T-cell (primary cell): ENCODE data around the gene LTB4R. TPM values are rescaled to one million over a fixed set of nuclear protein-coding genes. Genes with fewer than 3 reads are reported as not detected.
A peak's percentile ranks its signal among the peaks of the same experiment; 100 is the strongest.

Experiments
- ATAC-seq, 4 experiments: fragments of 200-7000 bp in 3 of 4; fragments of 150-1000 bp in 1 of 4; cut with Tn5 transposase; replicated peaks in 1 of 4; 1 replicate in 3 of 4; 2 replicates in 1 of 4; pipeline ENCODE4 v1.10.0; 2021; ENCODE audit warnings: moderate library complexity in 3 of 4, mild to moderate bottlenecking in 2 of 4, moderate number of reproducible peaks in 1 of 4
- CTCF ChIA-PET, 2 donors: fragments of 300-600 bp; sonication (Branson Sonifier 250); formaldehyde crosslinking; loops; one replicate each; lab custom pipeline; 2022; ENCODE audit warnings: antibody characterized with exemption in 2 of 2; lab: Charles Lee
- POLR2A ChIA-PET, 2 donors: fragments of 300-600 bp; sonication (Branson Sonifier 250); formaldehyde crosslinking; loops; one replicate each; lab custom pipeline; 2022; ENCODE audit warnings: antibody characterized with exemption in 2 of 2; lab: Charles Lee
- DNase-seq, 35 experiments: peaks; one replicate each; pipeline versions ENCODE4 v3.0.0 to v3.0.0-alpha.2; 2013 to 2023
- H3K27ac ChIP-seq: one replicate; pipeline ENCODE4 v1.5.1; 2013; ENCODE audit warnings: low read length
- H3K27me3 ChIP-seq, 2 experiments: replicated peaks in 1 of 2; 1 replicate in 1 of 2; 2 replicates in 1 of 2; pipeline versions ENCODE4 v1.6.1 to v1.7.0; 2013; ENCODE audit warnings: low read length in 1 of 2, mixed read lengths in 1 of 2; ENCODE audit not compliant: control insufficient read depth in 2 of 2, insufficient read depth in 2 of 2; ENCODE audit errors: extremely low read depth in 1 of 2
- H3K36me3 ChIP-seq, 2 donors: 1 replicate in 1 of 2; 2 replicates in 1 of 2; pipeline versions ENCODE4 v1.6.1 to v1.7.0; 2013; ENCODE audit warnings: low read length in 1 of 2; ENCODE audit not compliant: control insufficient read depth in 2 of 2, insufficient read depth in 1 of 2; ENCODE audit errors: extremely low read depth in 1 of 2
- H3K4me1 ChIP-seq, 2 experiments: 1 replicate in 1 of 2; 2 replicates in 1 of 2; pipeline versions ENCODE4 v1.6.1 to v1.7.0; 2013; ENCODE audit warnings: low read length in 2 of 2, mixed read lengths in 1 of 2; ENCODE audit not compliant: insufficient read depth in 2 of 2, control insufficient read depth in 1 of 2; ENCODE audit errors: extremely low read depth in 1 of 2
- H3K4me3 ChIP-seq, 2 donors: 1 replicate in 1 of 2; 2 replicates in 1 of 2; pipeline versions ENCODE4 v1.5.1 to v1.7.0; 2013; ENCODE audit warnings: mild to moderate bottlenecking in 2 of 2, low read length in 1 of 2, moderate library complexity in 1 of 2; ENCODE audit not compliant: control insufficient read depth in 1 of 2; ENCODE audit errors: extremely low read depth in 1 of 2
- H3K9me3 ChIP-seq: 2 replicates; pipeline ENCODE4 v1.7.0; 2013
- H3K27ac Mint-ChIP-seq, 2 donors: one replicate each; pipeline ENCODE4 v1.8.0; 2020 to 2021; ENCODE audit warnings: mild to moderate bottlenecking in 2 of 2, mixed read lengths in 2 of 2
- H3K27me3 Mint-ChIP-seq, 2 donors: one replicate each; pipeline ENCODE4 v1.8.0; 2021 to 2022; ENCODE audit warnings: mixed read lengths in 2 of 2
- H3K36me3 Mint-ChIP-seq: one replicate; pipeline ENCODE4 v1.8.0; 2021; ENCODE audit warnings: mixed read lengths
- H3K4me1 Mint-ChIP-seq, 3 donors: one replicate each; pipeline ENCODE4 v1.8.0; 2020 to 2022; ENCODE audit warnings: mixed read lengths in 3 of 3, mild to moderate bottlenecking in 1 of 3
- H3K4me3 Mint-ChIP-seq, 3 donors: one replicate each; pipeline ENCODE4 v1.8.0; 2020 to 2022; ENCODE audit warnings: mild to moderate bottlenecking in 3 of 3, mixed read lengths in 3 of 3, moderate library complexity in 3 of 3
- H3K9me3 Mint-ChIP-seq, 3 donors: one replicate each; pipeline ENCODE4 v1.8.0; 2020 to 2022; ENCODE audit warnings: mixed read lengths in 3 of 3
- WGBS: methylation state at CpG from one replicate; pipeline ENCODE4 v1.1.5; 2013; ENCODE audit warnings: missing lambda C conversion rate; ENCODE audit not compliant: insufficient coverage; 5-methylcytosine and 5-hydroxymethylcytosine counted together
- total RNA-seq, 35 experiments: library from RNA in 6 of 35; stranded (reverse) in 6 of 35; fragments of 120-200 nt in 1 of 35; gene quantifications; one replicate each; pipeline versions ENCODE4 v1.2.1 to v1.2.4 and lab custom pipeline; 2013 to 2026

The LTB4R gene
- total RNA-seq, 5 donors from 2014 or later (not counting 1 experiment from before 2014, with no cell fraction given) = 17.0 to 29.0 (median 18.0) TPM

DNA sequence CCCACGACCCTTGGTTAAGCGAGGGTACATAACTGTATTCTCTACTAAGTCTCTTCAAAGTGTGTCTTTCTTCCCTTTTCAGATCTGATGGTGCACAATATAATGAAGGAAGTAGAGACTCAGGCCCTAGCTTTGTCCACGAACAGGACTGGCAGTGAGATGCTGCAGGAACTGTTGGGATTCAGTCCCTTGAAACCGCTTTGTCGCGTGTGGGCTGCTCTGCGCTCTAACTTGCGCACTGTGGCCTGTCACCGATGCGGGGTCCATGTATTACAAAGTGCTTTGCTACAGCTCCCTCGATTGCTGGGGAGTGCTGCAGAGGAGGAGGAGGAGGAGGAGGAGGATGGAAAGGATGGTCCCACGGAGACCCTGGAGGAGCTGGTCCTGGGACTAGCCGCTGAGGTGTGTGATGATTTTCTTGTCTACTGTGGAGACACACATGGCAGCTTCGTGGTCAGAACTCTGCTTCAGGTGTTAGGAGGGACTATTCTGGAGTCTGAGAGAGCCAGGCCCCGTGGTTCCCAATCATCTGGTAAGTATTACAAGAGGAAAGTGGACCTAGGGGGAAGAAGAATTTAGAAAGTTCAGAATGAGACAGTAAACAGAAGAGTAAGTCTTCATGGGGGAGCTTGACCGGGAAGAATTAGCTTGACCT is 10.8 kb upstream of the LTB4R start:
- DNase-seq (no peak), ATAC-seq (no peak)
- H3K27me3 ChIP-seq = no peaks in the 10 kb centered on the region
- peak overlapping the region; percentile 66 to 97 for H3K27ac Mint-ChIP-seq
- H3K27ac ChIP-seq = peak overlapping the region; percentile 84
- peaks cover 27 to 58% of the 10 kb centered on the region in 2 donors for H3K36me3 ChIP-seq
- peaks cover 53% of the 10 kb centered on the region for H3K36me3 Mint-ChIP-seq
- H3K4me3 Mint-ChIP-seq = peak overlapping the region; percentile 92 to 95 (median 93)
- CTCF ChIA-PET = interaction anchor here (0.7 to 6.5 kb wide), 11 partner anchors 8 to 136 kb away, joined by 3 to 104 read pairs (median 4); partner anchors contain the start of genes TINF2 (in 2 of the 2), CIDEB (in 1 of the 2), LTB4R (in 1 of the 2) and LTB4R2 (in 1 of the 2)
- no peaks in the 10 kb centered on the region for H3K9me3 ChIP-seq
- H3K27me3 Mint-ChIP-seq = no peaks in the 10 kb centered on the region
- no peaks in the 10 kb centered on the region for H3K9me3 Mint-ChIP-seq
- H3K4me1 Mint-ChIP-seq = peaks cover 45 to 59% (median 49%) of the 10 kb centered on the region in 3 donors
- H3K4me1 ChIP-seq = peaks cover 23 to 32% of the 10 kb centered on the region in 2 experiments
- POLR2A ChIA-PET = interaction anchor here in 1 of 2 donors (0.6 to 0.9 kb wide), 3 partner anchors 14 to 68 kb away, joined by 3 to 5 read pairs (median 3); partner anchors contain the start of gene GMPR2
- peak overlapping the region; percentile 70 to 82 for H3K4me3 ChIP-seq
- WGBS = 46% methylated on average over 14 of the region's 16 CpGs

DNA sequence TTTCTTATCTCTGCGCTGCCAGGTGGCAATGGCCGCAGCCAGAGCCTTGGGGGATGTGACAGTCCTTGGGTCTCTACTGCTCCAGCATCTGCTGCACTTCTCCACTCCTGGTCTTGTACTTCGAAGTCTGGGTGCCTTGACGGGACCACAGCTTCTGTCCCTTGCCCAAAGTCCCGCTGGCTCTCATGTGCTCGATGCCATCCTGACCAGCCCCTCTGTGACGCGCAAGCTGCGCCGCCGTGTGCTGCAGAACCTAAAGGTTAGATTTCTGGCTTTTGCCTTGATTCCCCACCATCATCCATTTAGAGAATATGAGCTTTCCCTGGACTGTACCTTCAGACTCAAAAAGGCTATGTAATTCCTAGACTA is 7.3 kb upstream of the LTB4R start:
- POLR2A ChIA-PET = no interaction called here

DNA sequence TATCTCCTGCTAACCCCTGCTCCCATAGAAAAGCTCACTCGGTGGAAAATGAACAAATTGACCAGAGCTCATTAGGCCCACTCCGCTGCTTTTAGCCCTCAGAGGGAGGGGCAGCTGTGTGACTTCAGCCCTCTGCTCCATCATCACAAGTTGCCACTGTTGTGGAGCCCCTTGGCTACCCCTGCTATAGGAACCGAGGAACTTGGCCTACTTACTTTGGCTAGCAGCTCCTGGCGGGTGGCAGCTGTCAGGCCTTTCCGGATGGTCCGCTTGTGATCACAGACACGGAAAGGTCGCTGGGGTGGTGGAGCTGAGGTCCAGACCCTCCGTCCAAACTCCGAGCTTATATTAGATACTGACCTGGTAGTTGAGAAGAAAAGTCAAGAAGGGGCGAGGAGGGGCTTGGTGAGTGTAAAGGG is 4.1 kb upstream of the LTB4R start:
- Mint-ChIP-seq H3K36me3 (peaks cover 51% of the 10 kb centered on the region), H3K4me1 (peaks cover 34 to 42% (median 41%) of the 10 kb centered on the region in 3 donors), H3K27me3 (no peaks in the 10 kb centered on the region), H3K9me3 (no peaks in the 10 kb centered on the region), H3K27ac (no peak overlapping the region), H3K4me3 (no peak overlapping the region)
- Histone ChIP-seq H3K27ac (no peak overlapping the region), H3K4me1 (peaks cover 15 to 41% of the 10 kb centered on the region in 2 experiments), H3K27me3 (no peaks in the 10 kb centered on the region), H3K36me3 (peaks cover 27 to 55% of the 10 kb centered on the region in 2 donors), H3K9me3 (no peaks in the 10 kb centered on the region), H3K4me3 (no peak overlapping the region)
- ChIA-PET CTCF (interaction anchor here (0.6 to 4.5 kb wide), 10 partner anchors 10 to 226 kb away, joined by 3 to 18 read pairs (median 4); partner anchors contain the start of gene TINF2 (in 1 of the 2)), POLR2A (no interaction called here)
- 92% methylated on average over 10 of the region's 11 CpGs for WGBS
- DNase-seq (no peak), ATAC-seq (no peak)

More for the DNA sequence above, 7.3 kb upstream of the LTB4R start:
- Histone ChIP-seq H3K4me1 (peaks cover 13 to 29% of the 10 kb centered on the region in 2 experiments), H3K27me3 (no peaks in the 10 kb centered on the region), H3K9me3 (no peaks in the 10 kb centered on the region), H3K4me3 (no peak overlapping the region), H3K36me3 (peaks cover 30 to 69% of the 10 kb centered on the region in 2 donors), H3K27ac (no peak overlapping the region)
- peaks cover 34 to 48% (median 38%) of the 10 kb centered on the region in 3 donors for H3K4me1 Mint-ChIP-seq
- H3K27ac Mint-ChIP-seq = no peak overlapping the region
- ATAC-seq (no peak), DNase-seq (no peak)
- 100% methylated on average over 6 of the region's 11 CpGs for WGBS
- H3K27me3 Mint-ChIP-seq = no peaks in the 10 kb centered on the region
- no peak overlapping the region for H3K4me3 Mint-ChIP-seq
- no peaks in the 10 kb centered on the region for H3K9me3 Mint-ChIP-seq
- peaks cover 59% of the 10 kb centered on the region for H3K36me3 Mint-ChIP-seq
- CTCF ChIA-PET = no interaction called here

DNA sequence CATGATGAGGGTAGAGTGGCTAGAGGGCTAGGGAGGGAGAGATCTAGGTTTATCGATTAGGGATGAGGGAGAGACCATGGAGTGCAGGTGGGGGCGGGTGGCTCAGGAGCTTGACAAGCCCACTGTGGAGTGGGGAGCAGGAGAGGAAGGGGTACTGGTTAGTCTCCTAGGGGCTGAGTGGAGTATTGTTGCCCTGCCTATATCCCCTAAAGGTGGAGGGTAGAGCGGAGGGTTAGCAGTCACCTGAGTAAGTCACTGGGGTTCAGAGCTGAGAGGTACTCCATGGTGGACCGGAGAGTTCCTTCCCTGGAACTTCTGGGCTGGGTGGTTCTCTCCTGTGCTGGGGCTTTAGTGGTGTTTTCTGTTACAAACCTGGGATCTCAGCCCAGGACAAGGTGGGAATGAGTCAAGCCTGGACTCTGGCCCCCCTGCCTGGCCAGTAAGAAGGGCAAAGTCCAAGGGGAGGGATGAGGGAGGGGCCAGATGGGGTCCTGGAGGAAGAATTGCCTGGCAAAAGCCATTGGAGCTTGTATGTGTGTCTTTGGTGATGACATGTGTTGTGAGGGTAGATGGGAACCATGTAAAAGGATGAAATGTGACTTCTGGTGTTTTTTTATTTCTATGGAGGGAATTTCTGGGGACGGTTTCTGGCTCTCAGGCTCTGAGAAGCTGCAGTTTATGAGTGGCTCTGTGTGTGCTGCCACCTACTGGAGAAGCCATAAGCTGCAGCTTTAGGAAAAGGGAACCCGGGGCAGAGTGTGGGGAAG is 3.5 kb upstream of the LTB4R start, which contains the start of gene CIDEB:
TSS of gene CIDEB (minus strand) at position 403 of the 767 bp plus-strand sequence. CDS start at position 284, 119 bp downstream.
- DNase-seq (peak in 32 of 35 experiments; percentile 26 to 80 (median 44)), ATAC-seq (no peak)
- CTCF ChIA-PET = interaction anchor here (0.6 to 4.5 kb wide), 29 partner anchors 8 to 226 kb away, joined by 3 to 25 read pairs (median 4); partner anchors contain the start of genes CBLN3 (in 1 of the 2), DHRS1 (in 1 of the 2), EMC9 (in 1 of the 2) and KHNYN (in 1 of the 2)
- Histone ChIP-seq H3K27me3 (no peaks in the 10 kb centered on the region), H3K4me3 (no peak within 1 kb of the TSS), H3K4me1 (peaks cover 21 to 47% of the 10 kb centered on the region in 2 experiments), H3K9me3 (no peaks in the 10 kb centered on the region), H3K36me3 (peaks cover 23 to 49% of the 10 kb centered on the region in 2 donors), H3K27ac (peak within 1 kb of the TSS; percentile 20)
- peak within 1 kb of the TSS in 2 of 3 donors; percentile 7 to 74 for H3K4me3 Mint-ChIP-seq
- H3K27ac Mint-ChIP-seq = peak within 1 kb of the TSS; percentile 79 to 87
- POLR2A ChIA-PET = interaction anchor here in 1 of 2 donors (0.6 to 1.7 kb wide), 3 partner anchors 8 to 65 kb away, joined by 3 to 5 read pairs (median 4); partner anchors contain the start of genes DHRS1, NOP9 and TINF2
- H3K9me3 Mint-ChIP-seq = no peaks in the 10 kb centered on the region
- peaks cover 40 to 47% (median 46%) of the 10 kb centered on the region in 3 donors for H3K4me1 Mint-ChIP-seq
- H3K27me3 Mint-ChIP-seq = no peaks in the 10 kb centered on the region
- 64% methylated on average over 6 of the region's 6 CpGs for WGBS
- peaks cover 46% of the 10 kb centered on the region for H3K36me3 Mint-ChIP-seq

DNA sequence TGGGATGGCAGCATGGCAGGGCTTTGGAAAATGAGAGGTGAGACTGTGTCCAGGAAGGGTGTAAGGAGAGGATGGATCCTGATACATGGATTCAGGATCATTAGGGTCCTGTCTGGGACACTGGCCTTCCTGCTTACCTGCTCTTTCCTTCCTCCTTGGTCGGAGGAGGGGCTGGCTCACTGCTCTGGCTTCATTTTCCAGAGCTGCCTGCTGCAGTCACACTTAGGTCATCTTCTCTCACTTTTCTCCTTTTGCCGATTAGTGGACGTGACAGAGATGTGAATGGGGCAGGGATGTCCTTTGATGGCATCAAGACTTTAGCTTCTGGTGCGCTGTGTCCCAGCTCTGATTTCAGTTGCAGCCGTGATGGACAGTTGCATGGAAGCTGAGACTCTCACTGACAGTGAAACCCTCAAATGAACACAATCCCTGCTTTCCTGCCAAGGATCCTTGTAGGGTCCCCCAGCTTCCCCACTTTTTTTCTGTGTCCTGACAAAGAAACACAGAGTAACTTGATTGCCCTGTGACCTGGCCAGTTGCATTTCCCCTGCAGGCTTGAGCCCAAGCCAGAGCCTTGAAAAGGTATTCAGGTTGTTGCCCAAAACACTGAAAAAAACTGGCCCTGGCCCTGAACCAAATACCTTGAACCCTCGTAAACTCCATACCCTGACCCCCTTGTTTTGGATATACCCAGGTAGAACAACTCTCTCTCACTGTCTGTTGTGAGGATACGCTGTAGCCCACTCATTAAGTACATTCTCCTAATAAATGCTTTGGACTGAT is 2.8 kb upstream of the LTB4R start:
- DNase-seq (no peak), ATAC-seq (no peak)
- H3K27ac ChIP-seq = peak overlapping the region; percentile 76
- WGBS = 100% methylated on average over 3 of the region's 7 CpGs
- H3K4me1 ChIP-seq = peaks cover 27 to 54% of the 10 kb centered on the region in 2 experiments
- no peaks in the 10 kb centered on the region for H3K9me3 Mint-ChIP-seq
- H3K9me3 ChIP-seq = no peaks in the 10 kb centered on the region
- no peaks in the 10 kb centered on the region for H3K27me3 Mint-ChIP-seq
- H3K36me3 ChIP-seq = peaks cover 19 to 41% of the 10 kb centered on the region in 2 donors
- no peaks in the 10 kb centered on the region for H3K27me3 ChIP-seq
- POLR2A ChIA-PET = interaction anchor here in 1 of 2 donors (0.6 to 1.7 kb wide), 5 partner anchors 9 to 80 kb away, joined by 3 to 8 read pairs (median 4); partner anchors contain the start of genes DHRS1, NOP9 and TINF2
- CTCF ChIA-PET = interaction anchor here (0.6 to 4.5 kb wide), 24 partner anchors 8 to 167 kb away, joined by 3 to 25 read pairs (median 4); partner anchors contain the start of genes CBLN3 (in 1 of the 2), DHRS1 (in 1 of the 2), EMC9 (in 1 of the 2) and KHNYN (in 1 of the 2)
- H3K4me3 Mint-ChIP-seq = peak overlapping the region in 2 of 3 donors; percentile 7 to 74
- peak overlapping the region; percentile 79 to 87 for H3K27ac Mint-ChIP-seq
- no peak overlapping the region for H3K4me3 ChIP-seq
- peaks cover 48 to 55% (median 54%) of the 10 kb centered on the region in 3 donors for H3K4me1 Mint-ChIP-seq
- peaks cover 39% of the 10 kb centered on the region for H3K36me3 Mint-ChIP-seq
